ENCODE measurements around the gene AHRR.

Gene AHRR

GRCh38 chr5:446066-446882 lies 124.8 kb downstream of the AHRR start:
- DNase-seq: no peak

GRCh38 chr5:446883-447263 lies 125.4 kb downstream of the AHRR start:
- DNase-seq: peak; percentile 9

- no peak for DNase-seq
Observed at GRCh38 chr5:447501-447900, 126.0 kb downstream of the AHRR start.

GRCh38 chr5:448061-448765 lies 126.7 kb downstream of the AHRR start:
- no peak for DNase-seq

- no peak for DNase-seq
Observed at GRCh38 chr5:448766-449090, 127.2 kb downstream of the AHRR start.

- no peak for DNase-seq
Observed at GRCh38 chr5:449151-449550, 127.6 kb downstream of the AHRR start.

GRCh38 chr5:451587-452458 lies 130.3 kb downstream of the AHRR start:
- no peak for DNase-seq

GRCh38 chr5:452978-453710 lies 131.6 kb downstream of the AHRR start:
- no peak for DNase-seq

GRCh38 chr5:453725-454481 lies 132.4 kb downstream of the AHRR start:
- no peak for DNase-seq

- no peak for DNase-seq
Observed at GRCh38 chr5:454936-455335, 133.4 kb downstream of the AHRR start.

- no peak for DNase-seq
Observed at GRCh38 chr5:455806-456205, 134.3 kb downstream of the AHRR start.

GRCh38 chr5:456351-457194 lies 135.1 kb downstream of the AHRR start:
- no peak for DNase-seq

GRCh38 chr5:457195-457961 lies 135.9 kb downstream of the AHRR start:
- no peak for DNase-seq

- no peak for DNase-seq
Observed at GRCh38 chr5:458547-459353, 137.2 kb downstream of the AHRR start.

- no peak for DNase-seq
Observed at GRCh38 chr5:459562-460272, 138.2 kb downstream of the AHRR start.

GRCh38 chr5:460273-460625 lies 138.7 kb downstream of the AHRR start:
- no peak for DNase-seq

GRCh38 chr5:462051-462481 lies 140.6 kb downstream of the AHRR start:
- DNase-seq: no peak

GRCh38 chr5:463301-463700 lies 141.8 kb downstream of the AHRR start:
- no peak for DNase-seq

GRCh38 chr5:463952-464351 lies 142.4 kb downstream of the AHRR start:
- no peak for DNase-seq
